Measurements from ENCODE around the gene C1orf116.

Gene C1orf116

DNA sequence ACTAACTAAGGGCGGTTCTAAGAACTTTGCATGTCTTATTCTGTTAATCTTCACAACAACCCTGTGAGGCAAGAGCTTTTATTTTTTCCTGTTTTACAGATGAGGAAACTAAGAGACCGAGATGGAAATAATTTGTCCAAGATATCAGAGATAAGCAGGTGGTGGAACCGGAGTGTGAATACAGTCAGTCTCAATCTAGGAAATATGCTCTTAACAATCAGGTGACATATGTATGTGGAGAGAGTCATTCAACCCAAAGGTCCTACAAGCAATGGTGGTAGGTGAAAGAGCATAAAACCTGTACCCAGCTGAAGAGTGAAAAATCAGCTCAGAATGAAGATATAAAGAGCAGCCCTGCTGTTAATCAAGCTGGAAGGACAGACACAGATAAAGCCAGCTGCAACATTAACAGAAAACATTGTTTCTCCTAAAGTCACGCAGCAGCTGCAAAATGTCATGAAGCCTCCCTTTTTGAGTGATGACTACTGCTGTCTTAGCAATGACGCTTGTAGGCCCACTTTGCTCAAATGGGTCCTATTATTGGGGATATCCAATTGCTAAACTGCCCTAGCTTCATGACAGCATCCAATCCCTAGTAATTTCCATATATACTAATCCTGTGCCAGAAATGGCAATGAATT lies 31.8 kb downstream of the C1orf116 start:
- no peak for DNase-seq (ENCODE audit: low read depth)
- H3K4me3 ChIP-seq (ENCODE audit: low read length) = no peak overlapping the region
- TF ChIP-seq, protein P1, sequence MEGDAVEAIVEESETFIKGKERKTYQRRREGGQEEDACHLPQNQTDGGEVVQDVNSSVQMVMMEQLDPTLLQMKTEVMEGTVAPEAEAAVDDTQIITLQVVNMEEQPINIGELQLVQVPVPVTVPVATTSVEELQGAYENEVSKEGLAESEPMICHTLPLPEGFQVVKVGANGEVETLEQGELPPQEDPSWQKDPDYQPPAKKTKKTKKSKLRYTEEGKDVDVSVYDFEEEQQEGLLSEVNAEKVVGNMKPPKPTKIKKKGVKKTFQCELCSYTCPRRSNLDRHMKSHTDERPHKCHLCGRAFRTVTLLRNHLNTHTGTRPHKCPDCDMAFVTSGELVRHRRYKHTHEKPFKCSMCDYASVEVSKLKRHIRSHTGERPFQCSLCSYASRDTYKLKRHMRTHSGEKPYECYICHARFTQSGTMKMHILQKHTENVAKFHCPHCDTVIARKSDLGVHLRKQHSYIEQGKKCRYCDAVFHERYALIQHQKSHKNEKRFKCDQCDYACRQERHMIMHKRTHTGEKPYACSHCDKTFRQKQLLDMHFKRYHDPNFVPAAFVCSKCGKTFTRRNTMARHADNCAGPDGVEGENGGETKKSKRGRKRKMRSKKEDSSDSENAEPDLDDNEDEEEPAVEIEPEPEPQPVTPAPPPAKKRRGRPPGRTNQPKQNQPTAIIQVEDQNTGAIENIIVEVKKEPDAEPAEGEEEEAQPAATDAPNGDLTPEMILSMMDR (conservative IDR thresholded peaks at IDR 0.05; ENCODE audit: low read depth, low read length) = no peak

DNA sequence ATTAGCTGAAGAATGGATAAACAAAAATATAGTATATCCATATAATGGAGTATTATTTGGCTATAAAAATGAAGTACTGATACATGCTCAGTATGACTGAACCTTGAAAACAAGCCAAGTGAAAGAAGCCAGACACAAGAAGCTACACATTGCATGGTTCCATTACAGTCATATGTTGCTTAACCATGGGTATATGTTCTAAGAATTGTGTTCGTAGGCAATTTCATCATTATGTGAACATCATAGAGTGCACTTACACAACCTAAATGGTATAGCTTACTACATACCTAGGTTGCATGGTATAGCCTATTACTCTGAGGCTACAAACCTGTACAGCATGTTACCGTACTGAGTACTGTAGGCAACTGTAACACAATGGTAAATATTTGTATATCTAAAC lies 33.7 kb downstream of the C1orf116 start:
- TF ChIP-seq, protein P1 (conservative IDR thresholded peaks at IDR 0.05; ENCODE audit: low read depth, low read length) = no peak
- DNase-seq (ENCODE audit: low read depth) = no peak
- H3K4me3 ChIP-seq (ENCODE audit: low read length) = no peak overlapping the region

DNA sequence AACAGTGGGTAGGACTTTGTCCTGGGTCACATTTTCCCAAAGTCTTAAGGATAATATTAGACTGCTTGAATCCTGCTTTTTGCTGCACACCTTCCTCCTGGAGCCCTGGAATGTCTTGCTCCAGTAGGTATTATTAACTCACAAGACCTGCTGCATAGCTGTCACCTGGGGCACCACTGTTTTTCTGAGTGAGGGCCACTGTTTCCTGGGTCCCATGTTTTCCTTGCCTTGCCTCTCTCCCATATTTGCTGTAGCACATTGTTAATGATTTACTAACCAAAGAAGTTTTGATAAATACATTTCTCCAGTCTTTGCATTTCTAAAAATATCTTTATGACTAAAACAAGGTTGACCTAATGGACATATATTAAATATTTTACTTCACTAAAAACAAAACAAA lies 39.8 kb downstream of the C1orf116 start:
- TF ChIP-seq, protein P1 (conservative IDR thresholded peaks at IDR 0.05; ENCODE audit: low read depth, low read length) = no peak
- DNase-seq (ENCODE audit: low read depth) = no peak
- no peak overlapping the region for H3K4me3 ChIP-seq (ENCODE audit: low read length)

DNA sequence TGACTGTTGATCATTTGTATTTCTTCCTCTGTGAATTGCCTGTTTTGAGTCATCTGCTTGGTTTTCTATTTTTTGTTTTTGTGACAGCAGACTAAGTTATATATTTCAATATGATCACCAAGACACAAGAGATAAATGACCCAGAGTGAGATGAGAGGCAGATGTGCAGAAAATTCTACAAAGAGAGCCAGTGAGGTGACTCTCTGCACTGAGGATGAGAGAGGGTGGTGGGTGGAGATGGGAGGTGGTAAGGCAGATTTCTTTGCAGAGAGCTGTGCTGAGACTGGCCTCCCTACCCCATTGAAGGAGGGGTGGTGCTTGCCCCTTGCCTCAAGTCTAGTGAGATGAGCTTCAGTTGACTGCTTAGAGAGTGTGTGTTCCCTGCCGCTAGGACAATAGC lies 44.7 kb downstream of the C1orf116 start:
- TF ChIP-seq, protein P1 (conservative IDR thresholded peaks at IDR 0.05; ENCODE audit: low read depth, low read length) = no peak
- DNase-seq (ENCODE audit: low read depth) = no peak
- H3K4me3 ChIP-seq (ENCODE audit: low read length) = no peak overlapping the region

DNA sequence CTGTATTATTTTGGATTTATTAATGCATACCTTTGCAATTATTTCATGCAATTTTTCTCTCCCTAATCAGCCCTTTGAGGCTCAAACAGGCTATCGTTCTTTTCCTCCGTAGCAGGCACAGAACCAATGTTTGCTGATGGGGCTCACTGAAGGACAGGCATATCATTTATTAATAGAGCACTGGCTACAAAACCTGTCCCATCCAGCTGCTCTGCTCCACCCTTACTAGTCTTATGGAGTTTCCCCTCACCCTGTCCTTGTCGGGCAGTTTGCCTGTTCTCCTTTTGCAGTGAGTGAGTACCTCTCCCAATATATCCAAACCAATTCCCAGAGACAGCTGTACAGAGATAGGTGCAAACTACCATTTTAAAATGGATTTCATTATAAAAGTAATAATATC lies 45.7 kb downstream of the C1orf116 start:
- no peak for DNase-seq (ENCODE audit: low read depth)
- TF ChIP-seq, protein P1 (conservative IDR thresholded peaks at IDR 0.05; ENCODE audit: low read depth, low read length) = no peak
- no peak overlapping the region for H3K4me3 ChIP-seq (ENCODE audit: low read length)

DNA sequence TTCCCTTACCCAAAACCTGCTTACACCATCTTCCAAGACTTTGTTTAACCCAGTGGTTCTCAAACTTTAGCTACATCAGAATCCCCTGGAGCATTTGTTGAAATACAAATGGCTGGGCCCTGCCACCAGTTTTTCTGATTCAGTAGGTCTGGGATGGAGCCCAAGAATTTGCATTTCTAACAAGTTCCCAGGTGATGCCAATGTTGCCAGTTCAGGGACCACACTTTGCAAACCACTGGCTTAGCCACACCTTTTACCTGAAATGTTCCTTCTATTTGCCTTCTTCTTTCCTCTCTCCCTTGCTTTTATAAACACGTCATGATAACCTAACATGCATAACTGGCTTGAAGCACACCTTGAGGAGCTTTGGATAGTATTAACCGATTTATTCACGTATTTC lies 46.2 kb downstream of the C1orf116 start:
- TF ChIP-seq, protein P1 (conservative IDR thresholded peaks at IDR 0.05; ENCODE audit: low read depth, low read length) = no peak
- H3K4me3 ChIP-seq (ENCODE audit: low read length) = no peak overlapping the region
- DNase-seq (ENCODE audit: low read depth) = no peak

DNA sequence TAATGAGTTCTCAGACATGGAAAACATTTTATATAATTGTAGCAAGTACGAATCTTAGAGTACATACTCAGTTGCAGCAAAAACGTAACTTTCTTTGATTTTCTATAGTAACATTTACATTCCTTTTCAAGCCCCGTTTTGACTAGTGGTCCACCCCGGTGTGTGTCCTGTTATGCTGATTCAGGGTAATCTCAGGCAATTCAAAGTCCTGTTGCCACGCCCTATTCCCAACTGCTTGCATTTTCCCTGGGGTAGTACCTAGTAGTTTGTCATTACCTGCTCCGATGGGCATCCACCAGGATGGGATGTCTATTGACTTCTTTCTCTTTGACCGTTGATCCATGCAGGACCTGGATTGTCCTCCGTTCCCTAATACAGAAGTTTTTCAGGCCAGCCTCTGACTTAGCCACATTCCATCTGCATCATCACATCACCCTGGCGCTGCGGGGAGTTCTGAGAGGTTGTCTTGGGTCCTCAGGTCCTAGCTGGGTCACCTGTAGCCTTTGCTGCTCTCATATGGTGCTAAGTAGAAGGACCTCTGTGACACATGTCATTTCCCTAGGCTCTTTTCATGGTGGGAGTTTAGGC lies 47.3 kb downstream of the C1orf116 start:
- TF ChIP-seq, protein P1 (conservative IDR thresholded peaks at IDR 0.05; ENCODE audit: low read depth, low read length) = no peak
- DNase-seq (ENCODE audit: low read depth) = no peak
- H3K4me3 ChIP-seq (ENCODE audit: low read length) = no peak overlapping the region

Measured in retinal pigment epithelial cell (primary cell).